GM12878 (cell line): ENCODE data around the gene UBE2E2. TPM values are rescaled to one million over a fixed set of nuclear protein-coding genes. Genes with fewer than 3 reads are reported as not detected.

Source experiments
- ATAC-seq: fragments of 200-7000 bp; cut with Tn5 transposase; 3 replicates; pipeline ENCODE4 v1.9.1; 2020; ENCODE audit warnings: mild to moderate bottlenecking, moderate library complexity
- BruUV-seq: library from RNA; stranded (reverse); fragments of 400-500 nt; replicated peaks from 2 replicates; lab custom pipeline; 2021; lab: Mats Ljungman, UMichigan
- CTCF ChIA-PET: fragments of 300-600 bp; sonication (Branson Sonifier 250); formaldehyde crosslinking; extraction: SDS; loops from one replicate; lab custom pipeline; 2021; ENCODE audit warnings: inconsistent platforms; lab: Yijun Ruan, JAX
- POLR2A ChIA-PET: fragments of 350-600 bp; formaldehyde crosslinking; extraction: SDS; loops from one replicate; lab custom pipeline; 2021; ENCODE audit warnings: inconsistent platforms; lab: Charles Lee
- RAD21 ChIA-PET: fragments of 300-600 bp; sonication (Branson Sonifier 250); formaldehyde crosslinking; loops from one replicate; lab custom pipeline; 2023; ENCODE audit warnings: antibody characterized with exemption; ENCODE audit not compliant: unreplicated experiment; lab: Charles Lee
- SMC1A ChIA-PET: fragments of 300-600 bp; sonication (Branson Sonifier 250); formaldehyde crosslinking; loops from one replicate; lab custom pipeline; 2023; ENCODE audit not compliant: unreplicated experiment, uncharacterized antibody; lab: Charles Lee
- DNase-seq: peaks from one replicate; pipeline ENCODE4 v3.0.0-alpha.2; 2011; ENCODE audit warnings: low read depth, low spot score
- FAIRE-seq: peaks from 3 replicates; lab custom pipeline; 2011; peaks lifted over from hg19 to GRCh38; lab: Jason Lieb, UNC
- H2AFZ ChIP-seq: 2 replicates; pipeline ENCODE4 v1.6.0; 2011; ENCODE audit warnings: low read depth, low read length, control low read depth; ENCODE audit not compliant: control insufficient read depth
- H3K27ac ChIP-seq: 2 replicates; pipeline ENCODE4 v1.5.1; 2011; ENCODE audit warnings: control low read depth; ENCODE audit not compliant: control insufficient read depth, insufficient read depth
- H3K27me3 ChIP-seq, 2 experiments: replicated peaks in 1 of 2; 2 replicates each; pipeline versions ENCODE4 v1.6.0 to v1.6.1; 2011; ENCODE audit warnings: low read length in 1 of 2; ENCODE audit not compliant: control insufficient read depth in 2 of 2, insufficient read depth in 2 of 2
- H3K36me3 ChIP-seq, 2 experiments: 2 replicates each; pipeline ENCODE4 v1.5.1; 2011; ENCODE audit warnings: low read length in 1 of 2; ENCODE audit not compliant: control insufficient read depth in 2 of 2, insufficient read depth in 2 of 2
- H3K4me1 ChIP-seq: 2 replicates; pipeline ENCODE4 v1.6.1; 2011; ENCODE audit warnings: mild to moderate bottlenecking, low read length, moderate library complexity, mixed read lengths; ENCODE audit not compliant: control insufficient read depth, insufficient read depth
- H3K4me2 ChIP-seq: 2 replicates; pipeline ENCODE4 v1.6.0; 2011; ENCODE audit warnings: control low read depth; ENCODE audit not compliant: control insufficient read depth, insufficient read depth
- H3K4me3 ChIP-seq: fragments of 200-600 bp; sonication (generic); 2 replicates; pipeline ENCODE4 v1.5.1; 2016
- H3K79me2 ChIP-seq: 2 replicates; pipeline ENCODE4 v1.6.0; 2011; ENCODE audit warnings: low read length; ENCODE audit not compliant: control insufficient read depth, insufficient read depth
- H3K9ac ChIP-seq: 2 replicates; pipeline ENCODE4 v1.8.0; 2011; ENCODE audit warnings: low read length, control low read depth, mixed read lengths; ENCODE audit not compliant: control insufficient read depth, insufficient read depth
- H3K9me3 ChIP-seq: replicated peaks from 3 replicates; pipeline ENCODE4 v1.5.1; 2011; ENCODE audit warnings: mild to moderate bottlenecking, low read length; ENCODE audit not compliant: control insufficient read depth, insufficient read depth
- H4K20me1 ChIP-seq: 2 replicates; pipeline ENCODE4 v1.6.0; 2011; ENCODE audit not compliant: control insufficient read depth, insufficient read depth
- BRCA1 ChIP-seq: IDR thresholded peaks from 2 replicates; pipeline ENCODE4 v1.6.1; 2011; ENCODE audit warnings: low read depth, low read length, improper control_type of control experiment
- DPF2 ChIP-seq: fragments of 450-650 bp; IDR thresholded peaks from 2 replicates; pipeline ENCODE4 v1.6.1; 2017; ENCODE audit warnings: mild to moderate bottlenecking
- EGR1 ChIP-seq, 2 experiments: IDR thresholded peaks; 1 replicate in 1 of 2; 2 replicates in 1 of 2; pipeline ENCODE4 v1.6.1; 2011 to 2012; ENCODE audit warnings: low read depth in 2 of 2, low read length in 2 of 2, borderline replicate concordance in 1 of 2, mild to moderate bottlenecking in 1 of 2, moderate library complexity in 1 of 2
- ESRRA ChIP-seq: IDR thresholded peaks from 2 replicates; pipeline ENCODE4 v1.6.1; 2012; ENCODE audit warnings: mild to moderate bottlenecking, low read length, improper control_type of control experiment
- EZH2 ChIP-seq: IDR thresholded peaks from 2 replicates; pipeline ENCODE4 v1.6.1; 2012; ENCODE audit warnings: low read depth, mild to moderate bottlenecking, control low read depth, inconsistent platforms, low read length, borderline replicate concordance; ENCODE audit not compliant: control insufficient read depth
- GABPA ChIP-seq: IDR thresholded peaks from 2 replicates; pipeline ENCODE4 v1.6.1; 2014; ENCODE audit warnings: antibody characterized with exemption, low read depth, mild to moderate bottlenecking, inconsistent platforms
- GATAD2B ChIP-seq: fragments of 450-650 bp; conservative IDR thresholded peaks from 2 replicates; pipeline ENCODE4 v1.6.1; 2017; ENCODE audit warnings: low read depth, mild to moderate bottlenecking, moderate library complexity
- HDGF ChIP-seq: fragments of 450-650 bp; IDR thresholded peaks from 2 replicates; pipeline ENCODE4 v1.6.1; 2016; ENCODE audit warnings: antibody characterized with exemption
- NRF1 ChIP-seq: conservative IDR thresholded peaks from 2 replicates; pipeline ENCODE4 v1.6.1; 2011; ENCODE audit warnings: mild to moderate bottlenecking, low read depth, low read length, improper control_type of control experiment
- PAX5 ChIP-seq: IDR thresholded peaks from 2 replicates; pipeline ENCODE4 v1.6.1; 2011; ENCODE audit warnings: low read depth, low read length, borderline replicate concordance
- POU2F2 ChIP-seq: IDR thresholded peaks from 3 replicates; pipeline ENCODE4 v1.6.1; 2011; ENCODE audit warnings: low read depth, mild to moderate bottlenecking, low read length, borderline replicate concordance
- RAD51 ChIP-seq: fragments of 450-650 bp; IDR thresholded peaks from 2 replicates; pipeline ENCODE4 v1.6.1; 2016; ENCODE audit warnings: moderate library complexity, mild to moderate bottlenecking, inconsistent platforms
- RB1 ChIP-seq: fragments of 450-650 bp; formaldehyde crosslinking; IDR thresholded peaks from 2 replicates; pipeline ENCODE4 v1.6.1; 2017; ENCODE audit warnings: mild to moderate bottlenecking, borderline replicate concordance
- SMARCA5 ChIP-seq: fragments of 450-650 bp; IDR thresholded peaks from 2 replicates; pipeline ENCODE4 v1.6.1; 2017; ENCODE audit warnings: mild to moderate bottlenecking
- STAT3 ChIP-seq: IDR thresholded peaks from 2 replicates; pipeline ENCODE4 v1.6.1; 2011; ENCODE audit warnings: low read depth, low read length, improper control_type of control experiment
- YY1 ChIP-seq: IDR thresholded peaks from 2 replicates; pipeline ENCODE4 v1.6.1; 2011; ENCODE audit warnings: low read depth, mild to moderate bottlenecking, low read length
- ZNF274 ChIP-seq: IDR thresholded peaks from one replicate; pipeline ENCODE4 v1.8.0; 2011; ENCODE audit not compliant: insufficient read length, insufficient read depth
- WGBS: methylation state at CpG from one replicate; pipeline ENCODE4 v1.1.6; 2016; ENCODE audit warnings: low lambda C conversion rate; ENCODE audit not compliant: insufficient replicate concordance, insufficient coverage; ENCODE audit errors: missing lambda C conversion rate; 5-methylcytosine and 5-hydroxymethylcytosine counted together
- in situ Hi-C: fragments of 300-500 bp; cut with MboI; formaldehyde crosslinking; loops from 9 replicates; pipeline ENCODE4 v1.14.3; 2018; ENCODE audit warnings: mixed read lengths
- intact Hi-C: fragments of 100-400 bp; cut with micrococcal nuclease; formaldehyde crosslinking; loops from one replicate; pipeline ENCODE4 v1.14.2; 2022; ENCODE audit not compliant: unreplicated experiment
- polyA plus RNA-seq, 11 experiments: library from polyadenylated mRNA; depleted of rRNA in 4 of 11; unstranded in 6 of 11; stranded (reverse) in 5 of 11; fragments of >200 nt; fragmentation: Nextera tagmentation in 4 of 11; fragmentation: Illumina TruSeq in 1 of 11; extraction: Ambion mirVana in 4 of 11; extraction: Trizol in 1 of 11; gene quantifications; 1 replicate in 1 of 11; 2 replicates in 10 of 11; pipeline versions ENCODE4 v1.2.1 to v1.2.3, GENCODE V29; 2011 to 2016; ENCODE audit warnings: inconsistent platforms in 2 of 11, missing spikeins in 2 of 11, low read depth in 1 of 11
- total RNA-seq, 4 experiments: library from RNA; depleted of rRNA in 3 of 4; stranded (reverse); fragments of >200 nt in 3 of 4; fragmentation: Illumina TruSeq in 1 of 4; extraction: Trizol in 1 of 4; gene quantifications; 2 replicates each; pipeline versions ENCODE4 v1.2.1 to v1.2.3, GENCODE V29; 2013 to 2021
- TF ChIP-seq, protein P1 (sequence below): IDR thresholded peaks from 2 replicates; pipeline ENCODE4 v1.6.1; 2011; ENCODE audit warnings: mild to moderate bottlenecking, low read depth, low read length, moderate library complexity; ENCODE audit not compliant: insufficient replicate concordance
- TF ChIP-seq, protein P2 (sequence below): fragments of 450-650 bp; IDR thresholded peaks from 2 replicates; pipeline ENCODE4 v1.6.1; 2017; ENCODE audit warnings: antibody characterized with exemption, mild to moderate bottlenecking, moderate library complexity

UBE2E2 gene
- total and polyA plus RNA-seq, 10 of the 15 experiments (the other 5 are each of a cell fraction or from before 2014, with no cell fraction given) = 8.7 to 71.0 (median 36.4) TPM

DNA sequence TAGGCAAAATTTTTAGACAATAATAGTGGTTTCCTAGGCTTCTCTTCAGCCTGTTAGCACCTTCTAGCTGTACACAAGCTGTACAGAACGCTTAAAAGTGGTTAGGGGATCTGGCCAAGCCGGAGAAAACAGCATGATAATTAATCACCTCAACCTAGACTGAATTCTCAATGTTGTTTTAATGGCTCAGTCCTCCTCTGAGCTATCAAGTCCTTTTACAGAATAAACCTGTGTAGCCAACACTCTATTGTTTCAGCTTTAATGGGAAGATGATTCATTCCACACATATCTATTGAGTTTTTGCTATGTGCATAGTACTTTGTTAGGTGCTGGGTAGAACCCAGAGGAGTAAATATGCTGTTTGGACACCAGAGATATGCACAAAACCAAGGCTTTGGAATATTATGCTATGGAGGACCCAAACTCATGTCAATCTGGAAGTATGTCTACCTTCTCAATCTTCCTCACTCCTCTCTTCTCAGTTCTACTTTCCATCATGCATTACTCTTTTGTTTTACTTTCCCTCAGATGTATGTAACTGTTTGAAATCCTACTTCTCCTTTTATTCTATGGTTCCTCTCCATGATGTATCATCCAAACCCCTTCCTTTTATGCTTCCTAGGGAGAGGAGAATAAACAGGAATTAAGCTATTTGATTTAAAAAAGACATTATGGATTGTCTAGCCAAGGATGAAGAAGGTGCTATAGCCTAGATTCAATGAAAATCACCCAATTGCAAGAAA lies 27.6 kb upstream of the UBE2E2 start:
- ATAC-seq (no peak), DNase-seq (no peak), FAIRE-seq (no peak)
- intact Hi-C loops (no loop called here), in situ Hi-C loops (no loop called here)
- ChIA-PET SMC1A (interaction anchor here (0.5 to 3.0 kb wide), 3 partner anchors 10 to 573 kb away, joined by 3 to 12 read pairs (median 5); no protein-coding TSS in a partner anchor), CTCF (interaction anchor here (1.2 kb wide), 1 partner anchor 10 kb away, joined by 3 read pairs; no protein-coding TSS in a partner anchor), POLR2A (no interaction called here), RAD21 (no interaction called here)
- Histone ChIP-seq H3K4me1 (no peaks in the 10 kb centered on the region), H3K9ac (no peak overlapping the region), H3K9me3 (no peaks in the 10 kb centered on the region; the same call in 2 of the 3 replicates), H3K27me3 (no peaks in the 10 kb centered on the region), H3K36me3 (no peaks in the 10 kb centered on the region), H4K20me1 (no peaks in the 10 kb centered on the region), H3K27ac (no peak overlapping the region), H3K4me3 (no peak overlapping the region), H2AFZ (no peak overlapping the region), H3K79me2 (no peaks in the 10 kb centered on the region), H3K4me2 (no peak overlapping the region)
- TF ChIP-seq DPF2 (no peak), RB1 (no peak), HDGF (no peak), NRF1 (no peak), SMARCA5 (no peak), EZH2 (no peak), GABPA (no peak), ZNF274 (no peak), STAT3 (no peak), ESRRA (no peak), EGR1 (IDR thresholded peaks at IDR 0.05; ENCODE audit: borderline replicate concordance in 1 of 2, low read depth in 2 of 2, low read length in 2 of 2) (no peak), YY1 (no peak), GATAD2B (no peak), BRCA1 (no peak), POU2F2 (no peak), PAX5 (no peak), RAD51 (no peak)
- TF ChIP-seq, protein P1, sequence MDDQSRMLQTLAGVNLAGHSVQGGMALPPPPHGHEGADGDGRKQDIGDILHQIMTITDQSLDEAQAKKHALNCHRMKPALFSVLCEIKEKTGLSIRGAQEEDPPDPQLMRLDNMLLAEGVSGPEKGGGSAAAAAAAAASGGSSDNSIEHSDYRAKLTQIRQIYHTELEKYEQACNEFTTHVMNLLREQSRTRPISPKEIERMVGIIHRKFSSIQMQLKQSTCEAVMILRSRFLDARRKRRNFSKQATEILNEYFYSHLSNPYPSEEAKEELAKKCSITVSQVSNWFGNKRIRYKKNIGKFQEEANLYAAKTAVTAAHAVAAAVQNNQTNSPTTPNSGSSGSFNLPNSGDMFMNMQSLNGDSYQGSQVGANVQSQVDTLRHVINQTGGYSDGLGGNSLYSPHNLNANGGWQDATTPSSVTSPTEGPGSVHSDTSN = no peak
- TF ChIP-seq, protein P2, sequence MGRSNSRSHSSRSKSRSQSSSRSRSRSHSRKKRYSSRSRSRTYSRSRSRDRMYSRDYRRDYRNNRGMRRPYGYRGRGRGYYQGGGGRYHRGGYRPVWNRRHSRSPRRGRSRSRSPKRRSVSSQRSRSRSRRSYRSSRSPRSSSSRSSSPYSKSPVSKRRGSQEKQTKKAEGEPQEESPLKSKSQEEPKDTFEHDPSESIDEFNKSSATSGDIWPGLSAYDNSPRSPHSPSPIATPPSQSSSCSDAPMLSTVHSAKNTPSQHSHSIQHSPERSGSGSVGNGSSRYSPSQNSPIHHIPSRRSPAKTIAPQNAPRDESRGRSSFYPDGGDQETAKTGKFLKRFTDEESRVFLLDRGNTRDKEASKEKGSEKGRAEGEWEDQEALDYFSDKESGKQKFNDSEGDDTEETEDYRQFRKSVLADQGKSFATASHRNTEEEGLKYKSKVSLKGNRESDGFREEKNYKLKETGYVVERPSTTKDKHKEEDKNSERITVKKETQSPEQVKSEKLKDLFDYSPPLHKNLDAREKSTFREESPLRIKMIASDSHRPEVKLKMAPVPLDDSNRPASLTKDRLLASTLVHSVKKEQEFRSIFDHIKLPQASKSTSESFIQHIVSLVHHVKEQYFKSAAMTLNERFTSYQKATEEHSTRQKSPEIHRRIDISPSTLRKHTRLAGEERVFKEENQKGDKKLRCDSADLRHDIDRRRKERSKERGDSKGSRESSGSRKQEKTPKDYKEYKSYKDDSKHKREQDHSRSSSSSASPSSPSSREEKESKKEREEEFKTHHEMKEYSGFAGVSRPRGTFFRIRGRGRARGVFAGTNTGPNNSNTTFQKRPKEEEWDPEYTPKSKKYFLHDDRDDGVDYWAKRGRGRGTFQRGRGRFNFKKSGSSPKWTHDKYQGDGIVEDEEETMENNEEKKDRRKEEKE = no peak
- no TSS peak for BruUV-seq
- WGBS = 65% methylated on average over 2 of the region's 2 CpGs
